ENCODE results near the gene SST.
"Not testable (repeated sequence)": the region's sequence is repeated elsewhere in the genome, so short reads cannot be mapped to it uniquely, and the experiment has no call there.

DNA sequence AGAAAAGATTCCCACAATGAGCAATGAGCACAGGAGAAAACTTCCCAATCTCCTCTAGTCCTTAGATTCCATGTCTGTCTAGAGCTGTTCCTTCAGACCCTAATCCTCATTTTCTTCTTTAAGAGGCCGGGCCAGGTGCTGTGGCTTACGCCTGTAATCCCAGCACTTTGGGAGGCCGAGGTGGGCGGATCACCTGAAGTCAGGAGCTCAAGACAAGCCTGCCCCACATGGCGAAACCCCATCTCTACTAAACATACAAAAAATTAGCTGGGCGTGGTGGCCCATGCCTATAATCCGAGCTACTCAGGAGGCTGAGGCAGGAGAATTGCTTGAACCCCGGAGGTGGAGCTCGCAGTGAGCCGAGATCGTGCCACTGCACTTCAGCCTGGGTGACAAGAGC is 11.6 kb upstream of the SST start:
- not testable (repeated sequence) for TF ChIP-seq CBX5 (IDR thresholded peaks at IDR 0.05; ENCODE audit: low read depth, low read length); MAFK (IDR thresholded peaks at IDR 0.05; ENCODE audit: low read depth, low read length); CTCF (IDR thresholded peaks at IDR 0.05; ENCODE audit: control extremely low read depth in 1 of 3, insufficient read depth in 1 of 3, low read depth in 1 of 3, low read length in 3 of 3); SP1 (IDR thresholded peaks at IDR 0.05; ENCODE audit: low read depth, low read length); ASH2L (IDR thresholded peaks at IDR 0.05; ENCODE audit: low read length); ZNF274 (IDR thresholded peaks at IDR 0.05; ENCODE audit: borderline replicate concordance, extremely low read depth, low read length); KDM5A (IDR thresholded peaks at IDR 0.05; ENCODE audit: low read length); POLR2AphosphoS5 (IDR thresholded peaks at IDR 0.05; ENCODE audit: low read depth, low read length)
- TF ChIP-seq, protein P1, sequence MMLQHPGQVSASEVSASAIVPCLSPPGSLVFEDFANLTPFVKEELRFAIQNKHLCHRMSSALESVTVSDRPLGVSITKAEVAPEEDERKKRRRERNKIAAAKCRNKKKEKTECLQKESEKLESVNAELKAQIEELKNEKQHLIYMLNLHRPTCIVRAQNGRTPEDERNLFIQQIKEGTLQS (IDR thresholded peaks at IDR 0.05; ENCODE audit: insufficient read depth, low read depth, low read length): not testable (repeated sequence)
- TF ChIP-seq, protein P2, sequence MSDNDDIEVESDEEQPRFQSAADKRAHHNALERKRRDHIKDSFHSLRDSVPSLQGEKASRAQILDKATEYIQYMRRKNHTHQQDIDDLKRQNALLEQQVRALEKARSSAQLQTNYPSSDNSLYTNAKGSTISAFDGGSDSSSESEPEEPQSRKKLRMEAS (IDR thresholded peaks at IDR 0.05): not testable (repeated sequence)
